Measurements from ENCODE around the gene LYL1.

DNA sequence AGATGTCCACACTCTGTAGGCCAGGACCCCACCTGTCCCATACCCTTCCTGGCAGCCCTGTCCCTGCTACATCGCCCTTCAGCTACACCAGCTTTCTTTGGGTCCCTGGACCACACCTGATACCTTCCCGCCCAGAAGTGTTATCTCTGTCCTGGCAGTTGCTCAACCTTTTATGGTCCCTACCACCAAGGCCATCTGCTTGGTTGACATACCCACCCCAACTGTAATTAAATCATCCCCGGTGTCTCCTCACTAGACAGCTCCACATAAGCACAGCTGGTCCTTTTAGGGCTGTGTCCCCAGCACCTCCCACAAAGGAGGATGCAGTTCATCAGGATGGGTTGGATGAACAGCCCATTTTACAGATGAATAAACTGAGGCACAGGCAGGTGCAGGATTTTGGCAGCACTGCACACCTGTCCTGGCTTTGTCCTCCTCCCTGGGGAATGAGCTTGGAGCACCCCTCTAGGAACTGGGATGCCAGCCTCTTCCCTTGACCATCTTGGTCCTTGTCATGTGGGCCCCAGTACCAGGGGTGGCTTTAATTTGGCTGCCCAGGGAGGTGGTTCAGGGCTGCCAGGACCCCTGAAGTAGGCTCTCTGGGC is 28.3 kb upstream of the LYL1 start:
- TF ChIP-seq, protein P1, sequence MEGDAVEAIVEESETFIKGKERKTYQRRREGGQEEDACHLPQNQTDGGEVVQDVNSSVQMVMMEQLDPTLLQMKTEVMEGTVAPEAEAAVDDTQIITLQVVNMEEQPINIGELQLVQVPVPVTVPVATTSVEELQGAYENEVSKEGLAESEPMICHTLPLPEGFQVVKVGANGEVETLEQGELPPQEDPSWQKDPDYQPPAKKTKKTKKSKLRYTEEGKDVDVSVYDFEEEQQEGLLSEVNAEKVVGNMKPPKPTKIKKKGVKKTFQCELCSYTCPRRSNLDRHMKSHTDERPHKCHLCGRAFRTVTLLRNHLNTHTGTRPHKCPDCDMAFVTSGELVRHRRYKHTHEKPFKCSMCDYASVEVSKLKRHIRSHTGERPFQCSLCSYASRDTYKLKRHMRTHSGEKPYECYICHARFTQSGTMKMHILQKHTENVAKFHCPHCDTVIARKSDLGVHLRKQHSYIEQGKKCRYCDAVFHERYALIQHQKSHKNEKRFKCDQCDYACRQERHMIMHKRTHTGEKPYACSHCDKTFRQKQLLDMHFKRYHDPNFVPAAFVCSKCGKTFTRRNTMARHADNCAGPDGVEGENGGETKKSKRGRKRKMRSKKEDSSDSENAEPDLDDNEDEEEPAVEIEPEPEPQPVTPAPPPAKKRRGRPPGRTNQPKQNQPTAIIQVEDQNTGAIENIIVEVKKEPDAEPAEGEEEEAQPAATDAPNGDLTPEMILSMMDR (conservative IDR thresholded peaks at IDR 0.05), result no peak
- TF ChIP-seq ZFX (IDR thresholded peaks at IDR 0.05), result no peak

Measured in C4-2B (cell line).